ENCODE results near the gene VAPA. TPM values are rescaled to one million over a fixed set of nuclear protein-coding genes. Genes with fewer than 3 reads are reported as not detected.

VAPA gene
- total RNA-seq, 4 donors from 2014 or later = 188 to 221 (median 209) TPM

GRCh38 chr18:9993521-9994025, 79.8 kb downstream of the VAPA start:
- DNase-seq (ENCODE audit: low spot score in 2 of 2) = peak in 1 of 2 donors; percentile 64
- no peak overlapping the region for H3K4me3 ChIP-seq (ENCODE audit: low read depth, poor library complexity, severe bottlenecking)
- intact Hi-C loops (cut with DNase I; ENCODE audit: low total_unique reads) = no loop called here
- no peak for TF ChIP-seq POLR2A (IDR thresholded peaks at IDR 0.05)
- TF ChIP-seq, protein P1, sequence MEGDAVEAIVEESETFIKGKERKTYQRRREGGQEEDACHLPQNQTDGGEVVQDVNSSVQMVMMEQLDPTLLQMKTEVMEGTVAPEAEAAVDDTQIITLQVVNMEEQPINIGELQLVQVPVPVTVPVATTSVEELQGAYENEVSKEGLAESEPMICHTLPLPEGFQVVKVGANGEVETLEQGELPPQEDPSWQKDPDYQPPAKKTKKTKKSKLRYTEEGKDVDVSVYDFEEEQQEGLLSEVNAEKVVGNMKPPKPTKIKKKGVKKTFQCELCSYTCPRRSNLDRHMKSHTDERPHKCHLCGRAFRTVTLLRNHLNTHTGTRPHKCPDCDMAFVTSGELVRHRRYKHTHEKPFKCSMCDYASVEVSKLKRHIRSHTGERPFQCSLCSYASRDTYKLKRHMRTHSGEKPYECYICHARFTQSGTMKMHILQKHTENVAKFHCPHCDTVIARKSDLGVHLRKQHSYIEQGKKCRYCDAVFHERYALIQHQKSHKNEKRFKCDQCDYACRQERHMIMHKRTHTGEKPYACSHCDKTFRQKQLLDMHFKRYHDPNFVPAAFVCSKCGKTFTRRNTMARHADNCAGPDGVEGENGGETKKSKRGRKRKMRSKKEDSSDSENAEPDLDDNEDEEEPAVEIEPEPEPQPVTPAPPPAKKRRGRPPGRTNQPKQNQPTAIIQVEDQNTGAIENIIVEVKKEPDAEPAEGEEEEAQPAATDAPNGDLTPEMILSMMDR (IDR thresholded peaks at IDR 0.05) = no peak
- 67 to 81% methylated on average over 14 of the region's 14 CpGs for WGBS, 2 donors

DNA sequence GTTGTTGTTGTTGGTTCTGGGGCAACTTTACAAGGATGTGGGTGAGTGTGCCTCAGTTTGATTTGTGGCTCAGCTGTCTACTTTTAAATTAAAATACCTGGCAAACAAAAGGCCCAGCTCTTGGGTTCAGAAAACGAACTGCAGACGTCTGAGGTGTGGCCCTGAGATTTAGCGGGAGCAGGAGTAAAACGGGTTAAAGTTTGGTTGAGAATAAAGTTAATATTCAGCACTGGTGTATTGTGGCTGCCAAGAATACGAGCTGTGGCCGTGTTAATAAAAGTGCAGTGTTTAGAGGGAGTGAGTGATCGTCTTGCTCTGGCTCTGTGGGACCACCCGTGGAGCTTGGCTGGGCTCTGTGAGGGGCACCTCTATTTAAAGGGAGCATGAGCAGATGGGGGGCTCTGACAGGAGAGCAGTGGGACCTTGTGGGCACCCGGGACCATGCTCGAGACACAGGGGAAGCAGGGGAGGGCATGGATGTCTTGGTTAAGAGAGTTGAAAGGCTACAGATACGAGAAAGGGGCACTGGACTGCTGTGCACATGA, 80.3 kb downstream of the VAPA start:
- TF ChIP-seq, protein P1 (IDR thresholded peaks at IDR 0.05) = no peak
- no peak for TF ChIP-seq POLR2A (IDR thresholded peaks at IDR 0.05)
- WGBS, 2 donors = 58 to 59% methylated on average over 11 of the region's 11 CpGs
- no peak overlapping the region for H3K4me3 ChIP-seq (ENCODE audit: low read depth, poor library complexity, severe bottlenecking)
- DNase-seq (ENCODE audit: low spot score in 2 of 2) = no peak
- intact Hi-C loops (cut with DNase I; ENCODE audit: low total_unique reads) = no loop called here

GRCh38 chr18:9994701-9995235, 81.0 kb downstream of the VAPA start:
- WGBS, 2 donors = 77 to 79% methylated on average over 6 of the region's 6 CpGs
- intact Hi-C loops (cut with DNase I; ENCODE audit: low total_unique reads) = no loop called here
- H3K4me3 ChIP-seq (ENCODE audit: low read depth, poor library complexity, severe bottlenecking) = no peak overlapping the region
- TF ChIP-seq, protein P1 (IDR thresholded peaks at IDR 0.05) = no peak
- TF ChIP-seq POLR2A (IDR thresholded peaks at IDR 0.05) = no peak
- DNase-seq (ENCODE audit: low spot score in 2 of 2) = no peak

GRCh38 chr18:9995631-9996030, 81.8 kb downstream of the VAPA start:
- no peak for TF ChIP-seq POLR2A (IDR thresholded peaks at IDR 0.05)
- TF ChIP-seq, protein P1 (IDR thresholded peaks at IDR 0.05) = no peak
- WGBS, 2 donors = 83 to 93% methylated on average over 2 of the region's 2 CpGs
- no peak for DNase-seq (ENCODE audit: low spot score in 2 of 2)
- no peak overlapping the region for H3K4me3 ChIP-seq (ENCODE audit: low read depth, poor library complexity, severe bottlenecking)
- intact Hi-C loops (cut with DNase I; ENCODE audit: low total_unique reads) = no loop called here

DNA sequence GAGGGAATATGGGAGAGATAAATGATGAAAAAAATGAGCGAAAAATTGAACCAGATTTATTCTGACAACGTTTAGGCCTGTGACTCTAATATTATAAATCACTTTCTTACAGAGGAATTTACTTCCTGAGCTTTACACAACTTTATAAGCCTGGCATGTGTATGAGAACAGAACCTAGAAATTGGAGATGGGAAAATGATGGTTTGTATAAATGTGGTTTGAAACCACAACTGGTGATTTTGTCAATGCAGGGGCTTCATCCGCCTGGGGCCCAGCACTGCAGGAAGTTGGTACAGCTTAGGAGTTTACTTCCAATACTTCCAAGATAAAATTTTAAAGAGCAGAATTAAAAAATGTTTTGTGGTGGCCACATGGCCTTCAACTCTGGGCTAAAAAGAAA, 82.3 kb downstream of the VAPA start:
- DNase-seq (ENCODE audit: low spot score in 2 of 2) = no peak
- intact Hi-C loops (cut with DNase I; ENCODE audit: low total_unique reads) = no loop called here
- no peak overlapping the region for H3K4me3 ChIP-seq (ENCODE audit: low read depth, poor library complexity, severe bottlenecking)
- TF ChIP-seq POLR2A (IDR thresholded peaks at IDR 0.05) = no peak
- TF ChIP-seq, protein P1 (IDR thresholded peaks at IDR 0.05) = no peak
- WGBS, 2 donors = 77 to 84% methylated on average over 3 of the region's 3 CpGs

DNA sequence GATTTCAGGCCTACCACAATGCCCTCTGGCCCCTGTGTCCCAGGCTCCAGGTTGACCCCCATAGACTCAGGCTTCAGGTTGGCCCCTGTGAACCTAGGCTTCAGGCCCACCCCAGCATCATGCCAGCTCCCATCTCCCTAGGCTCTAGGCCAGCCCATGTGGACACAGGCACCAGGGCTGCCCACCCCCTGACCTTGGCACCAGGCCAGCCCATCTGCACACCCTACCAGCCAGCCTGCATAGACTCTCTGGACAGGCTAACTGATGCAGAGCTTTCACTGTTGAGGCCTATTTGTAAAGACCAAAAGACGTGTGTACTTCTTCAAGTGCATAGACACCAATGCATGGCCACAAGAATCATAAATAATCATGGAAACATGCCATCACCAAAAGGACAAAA, 83.9 kb downstream of the VAPA start:
- intact Hi-C loops (cut with DNase I; ENCODE audit: low total_unique reads) = no loop called here
- no peak for TF ChIP-seq POLR2A (IDR thresholded peaks at IDR 0.05)
- TF ChIP-seq, protein P1 (IDR thresholded peaks at IDR 0.05) = no peak
- no peak overlapping the region for H3K4me3 ChIP-seq (ENCODE audit: low read depth, poor library complexity, severe bottlenecking)
- DNase-seq (ENCODE audit: low spot score in 2 of 2) = no peak
- 90 to 100% methylated on average over 1 of the region's 1 CpG for WGBS, 2 donors

All from lower leg skin (tissue), 4 donors.